ENCODE results near the gene KIF26B. TPM values are rescaled to one million over a fixed set of nuclear protein-coding genes. Genes with fewer than 3 reads are reported as not detected.

KIF26B gene
- polyA plus RNA-seq, 10 donors, result 0.80 to 3.8 (median 1.5) TPM

DNA sequence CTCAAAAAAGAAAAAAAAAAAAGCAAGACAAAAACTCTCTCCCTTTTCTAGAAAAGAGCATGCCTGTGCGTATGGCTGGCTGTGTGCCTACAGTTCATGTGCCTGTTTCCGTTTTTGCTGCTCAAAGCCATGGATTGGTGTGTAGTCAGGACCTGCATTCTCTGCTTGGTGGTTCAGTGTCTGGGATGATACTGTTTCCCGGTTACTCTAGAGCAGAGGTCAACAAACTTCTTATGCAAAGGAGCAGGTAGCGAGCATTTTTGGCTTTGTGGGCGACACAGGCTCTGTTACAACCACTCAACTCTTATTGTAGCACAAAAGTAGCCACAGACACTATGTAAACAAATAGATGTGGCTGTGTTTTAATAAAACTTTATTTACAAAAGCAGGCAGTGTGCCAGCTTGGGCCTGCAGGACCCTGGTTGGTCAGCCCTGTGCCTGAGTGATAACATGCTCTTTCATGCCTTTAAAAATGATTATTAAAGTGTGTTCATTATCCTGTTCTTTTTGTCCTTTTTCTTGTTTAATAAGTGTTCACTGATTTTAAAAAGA, 524.2 kb downstream of the KIF26B start:
- DNase-seq, result no peak

- DNase-seq, result no peak
Measured at GRCh38 chr1:245679821-245680780, 525.3 kb downstream of the KIF26B start.

DNA sequence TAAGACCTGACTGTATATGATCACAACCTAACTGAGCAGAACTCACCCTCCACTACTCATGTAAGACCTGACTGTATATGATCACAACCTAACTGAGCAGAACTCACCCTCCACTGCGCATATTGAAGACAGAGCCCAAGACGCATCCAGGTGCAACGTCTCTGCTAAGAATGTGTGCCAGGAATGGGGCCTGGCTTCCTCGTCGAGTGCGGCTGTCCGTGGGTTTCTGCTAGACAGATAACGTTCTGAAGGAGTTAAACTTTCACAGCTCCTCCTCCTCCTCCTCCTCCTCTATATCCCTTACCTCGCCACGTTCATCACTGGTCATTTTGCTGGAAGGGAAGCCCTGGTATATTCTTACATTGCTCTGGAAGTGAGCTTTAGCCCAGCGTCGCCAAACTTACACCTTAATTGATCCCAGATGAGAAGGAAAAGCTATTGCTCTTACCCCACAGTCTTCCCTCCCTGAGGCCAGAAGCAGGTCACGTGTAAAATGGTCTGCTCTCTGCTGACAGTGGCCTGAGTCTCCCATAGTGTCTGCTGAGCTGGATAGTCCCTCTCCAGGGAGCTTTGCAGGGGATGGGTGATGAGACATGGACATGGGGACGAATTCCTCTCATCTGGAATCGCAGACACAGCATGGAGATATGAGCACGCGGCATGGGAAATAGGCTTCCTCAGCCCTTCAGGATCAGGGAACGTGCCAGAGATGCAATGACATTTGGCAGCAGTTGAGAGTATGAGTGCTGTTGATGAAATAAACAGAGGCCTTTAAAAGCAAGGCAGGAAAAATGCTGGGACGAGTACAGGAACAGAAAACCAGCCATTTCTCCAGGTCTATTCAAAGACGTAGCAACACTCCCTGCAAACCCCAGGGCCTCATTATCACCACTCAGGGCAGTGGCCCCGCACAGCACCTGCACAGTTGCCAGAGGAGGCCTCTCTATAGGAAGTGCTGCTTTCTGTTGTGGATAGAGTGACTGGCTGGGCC, 528.1 kb downstream of the KIF26B start:
- peak in 2 of 3 donors; percentile 72 to 88 for DNase-seq

GRCh38 chr1:245683676-245684075, 528.9 kb downstream of the KIF26B start:
- peak in 1 of 3 donors; percentile 67 for DNase-seq

- DNase-seq, result peak in 2 of 3 donors; percentile 29 to 51
Measured at GRCh38 chr1:245684166-245684565, 529.4 kb downstream of the KIF26B start.

DNA sequence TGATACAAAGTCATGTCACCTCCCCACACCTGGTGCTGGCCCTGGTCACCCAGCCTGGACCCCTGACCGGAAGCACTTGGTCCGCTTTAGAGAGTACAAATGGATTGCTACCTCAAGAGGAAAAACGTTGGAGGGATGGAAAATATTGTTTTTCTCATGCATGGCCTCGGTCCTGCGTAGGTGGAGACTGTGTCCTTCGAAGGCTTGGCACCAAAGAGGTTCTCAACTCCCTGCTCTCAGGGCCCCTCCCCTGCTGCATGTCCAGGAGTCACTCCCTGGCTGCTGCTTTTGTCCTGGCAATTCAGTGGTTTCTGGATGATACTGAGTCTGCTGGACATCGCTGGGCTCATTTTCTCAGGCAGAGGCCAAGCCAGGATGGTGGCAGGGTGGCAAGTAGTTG, 529.8 kb downstream of the KIF26B start:
- DNase-seq, result peak in 2 of 3 donors; percentile 36 to 58

- DNase-seq, result no peak
Measured at GRCh38 chr1:245685111-245685810, 530.5 kb downstream of the KIF26B start.

DNA sequence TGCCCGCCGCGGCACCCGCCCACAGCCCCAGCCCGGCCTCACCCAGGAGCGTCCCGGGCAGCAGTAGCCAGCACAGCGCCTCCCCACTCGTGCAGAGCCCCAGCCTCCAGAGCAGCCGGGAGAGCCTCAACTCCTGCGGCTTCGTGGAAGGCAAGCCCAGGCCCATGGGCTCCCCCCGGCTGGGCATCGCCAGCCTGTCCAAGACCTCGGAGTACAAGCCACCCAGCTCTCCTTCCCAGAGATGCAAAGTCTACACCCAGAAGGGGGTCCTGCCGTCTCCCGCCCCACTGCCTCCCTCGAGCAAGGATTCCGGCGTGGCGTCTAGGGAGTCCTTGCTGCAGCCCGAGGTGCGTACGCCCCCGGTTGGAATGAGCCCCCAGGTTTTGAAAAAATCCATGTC, 531.2 kb downstream of the KIF26B start:
- no peak for DNase-seq

DNA sequence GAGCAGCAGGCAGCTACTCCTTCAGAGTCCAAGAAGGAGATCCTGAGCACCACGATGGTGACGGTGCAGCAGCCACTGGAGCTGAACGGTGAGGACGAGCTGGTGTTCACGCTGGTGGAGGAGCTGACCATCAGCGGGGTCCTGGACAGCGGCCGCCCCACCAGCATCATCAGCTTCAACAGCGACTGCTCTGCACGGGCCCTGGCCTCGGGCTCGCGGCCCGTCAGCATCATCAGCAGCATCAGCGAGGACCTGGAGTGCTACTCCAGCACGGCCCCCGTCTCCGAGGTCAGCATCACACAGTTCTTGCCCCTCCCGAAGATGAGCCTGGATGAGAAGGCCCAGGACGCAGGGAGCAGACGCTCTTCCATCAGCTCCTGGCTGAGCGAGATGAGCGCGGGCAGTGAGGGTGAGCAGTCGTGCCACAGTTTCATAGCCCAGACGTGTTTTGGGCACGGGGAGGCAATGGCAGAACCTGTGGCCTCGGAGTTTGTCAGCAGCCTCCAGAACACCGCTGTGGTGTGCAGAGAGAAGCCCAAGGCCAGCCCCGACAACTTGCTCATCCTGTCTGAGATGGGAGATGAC, 531.8 kb downstream of the KIF26B start:
- no peak for DNase-seq

GRCh38 chr1:245687152-245687635, 532.4 kb downstream of the KIF26B start:
- DNase-seq, result no peak

DNA sequence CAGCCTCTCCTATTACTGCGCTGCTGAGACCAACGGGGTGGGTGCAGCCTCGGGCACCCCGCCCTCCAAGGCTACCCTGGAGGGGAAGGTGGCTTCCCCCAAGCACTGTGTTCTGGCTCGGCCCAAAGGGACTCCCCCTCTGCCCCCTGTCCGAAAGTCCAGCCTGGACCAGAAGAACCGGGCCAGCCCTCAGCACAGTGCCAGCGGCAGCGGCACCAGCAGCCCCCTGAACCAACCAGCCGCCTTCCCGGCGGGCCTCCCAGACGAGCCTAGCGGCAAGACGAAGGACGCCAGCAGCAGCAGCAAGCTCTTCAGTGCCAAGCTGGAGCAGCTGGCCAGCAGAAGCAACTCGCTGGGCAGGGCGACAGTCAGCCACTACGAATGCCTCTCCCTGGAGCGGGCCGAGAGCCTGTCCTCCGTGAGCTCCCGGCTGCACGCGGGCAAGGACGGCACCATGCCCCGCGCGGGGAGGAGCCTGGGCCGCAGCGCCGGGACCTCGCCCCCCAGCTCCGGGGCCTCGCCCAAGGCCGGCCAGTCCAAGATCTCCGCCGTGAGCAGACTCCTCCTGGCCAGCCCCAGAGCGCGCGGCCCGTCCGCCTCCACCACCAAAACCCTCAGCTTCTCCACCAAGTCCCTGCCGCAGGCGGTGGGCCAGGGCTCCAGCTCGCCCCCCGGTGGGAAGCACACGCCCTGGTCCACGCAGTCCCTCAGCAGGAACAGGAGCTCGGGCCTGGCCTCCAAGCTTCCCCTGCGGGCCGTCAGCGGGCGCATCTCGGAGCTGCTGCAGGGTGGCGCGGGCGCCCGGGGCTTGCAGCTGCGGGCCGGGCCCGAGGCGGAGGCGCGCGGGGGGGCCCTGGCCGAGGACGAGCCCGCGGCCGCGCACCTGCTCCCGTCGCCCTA, 533.1 kb downstream of the KIF26B start:
- no peak for DNase-seq

DNA sequence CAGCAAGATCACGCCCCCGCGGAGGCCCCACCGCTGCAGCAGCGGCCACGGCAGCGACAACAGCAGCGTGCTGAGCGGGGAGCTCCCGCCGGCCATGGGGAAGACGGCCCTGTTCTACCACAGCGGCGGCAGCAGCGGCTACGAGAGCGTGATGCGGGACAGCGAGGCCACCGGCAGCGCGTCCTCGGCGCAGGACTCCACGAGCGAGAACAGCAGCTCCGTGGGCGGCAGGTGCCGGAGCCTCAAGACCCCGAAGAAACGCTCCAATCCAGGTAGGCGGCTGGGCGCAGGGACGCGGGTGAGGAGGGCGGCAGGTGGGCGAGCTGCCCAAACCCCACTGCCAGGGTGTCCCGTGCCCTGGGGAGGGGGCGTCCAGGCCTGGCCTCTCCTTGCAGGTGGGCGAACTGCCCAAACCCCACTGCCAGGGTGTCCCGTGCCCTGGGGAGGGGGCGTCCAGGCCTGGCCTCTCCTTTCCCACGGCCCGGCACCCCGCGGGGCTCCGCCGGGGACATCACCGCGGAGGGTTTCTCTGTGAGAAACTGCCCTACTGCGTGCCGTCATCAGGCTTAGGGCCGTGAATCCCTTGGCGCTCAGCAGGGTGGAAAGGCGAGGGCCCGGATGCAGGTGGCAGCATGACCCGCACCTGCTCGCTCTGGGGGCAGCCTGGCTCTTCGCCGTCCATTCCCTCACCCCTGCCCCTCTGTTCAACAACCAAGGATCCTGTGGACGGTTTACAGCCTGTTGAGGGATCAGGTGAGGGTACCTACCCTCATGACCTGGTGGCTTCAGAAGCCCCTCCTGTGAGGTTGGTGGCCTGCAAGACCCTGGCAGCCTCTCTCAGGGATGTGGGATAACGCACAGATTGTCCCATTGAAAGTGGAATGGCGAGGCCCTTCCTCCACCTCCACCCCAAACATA, 534.0 kb downstream of the KIF26B start:
- no peak for DNase-seq

GRCh38 chr1:245690156-245690690, 535.4 kb downstream of the KIF26B start:
- no peak for DNase-seq

- DNase-seq, result no peak
Measured at GRCh38 chr1:245690946-245691541, 536.3 kb downstream of the KIF26B start.

- no peak for DNase-seq
Measured at GRCh38 chr1:245691897-245692296, 537.1 kb downstream of the KIF26B start.

- no peak for DNase-seq
Measured at GRCh38 chr1:245692318-245692717, 537.5 kb downstream of the KIF26B start.

DNA sequence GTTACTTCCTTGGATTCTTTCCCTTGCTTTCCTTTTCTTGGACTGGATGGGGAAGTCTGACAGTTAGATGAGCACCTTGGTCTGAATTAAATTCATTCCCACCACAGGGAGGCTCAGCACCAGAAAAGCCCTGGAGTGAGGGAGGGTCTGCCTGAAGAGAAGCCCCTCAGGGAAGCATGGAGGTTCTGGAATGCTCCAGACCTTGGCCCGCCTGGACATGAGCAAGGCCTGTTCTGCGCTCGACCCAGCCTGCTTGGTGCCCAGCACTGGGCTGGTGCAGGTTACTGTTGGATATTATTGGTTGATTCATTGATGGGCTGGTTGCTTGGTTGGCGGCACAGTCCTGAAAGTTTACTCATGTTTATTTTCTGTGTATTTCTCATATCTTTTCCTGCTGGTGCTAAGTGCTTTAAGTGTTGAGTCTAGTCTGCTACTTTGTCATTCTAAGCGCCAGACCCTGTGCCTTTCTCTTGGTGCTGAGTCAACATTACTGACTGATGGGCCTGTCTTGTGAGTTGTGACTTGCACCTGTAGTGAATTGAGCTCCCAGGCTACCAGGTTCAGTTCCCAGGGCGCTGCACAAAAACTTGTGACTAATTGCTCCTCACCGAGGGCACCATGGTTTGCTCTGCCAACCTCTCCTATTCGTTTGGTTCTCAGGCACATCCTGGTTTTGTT, 538.5 kb downstream of the KIF26B start:
- DNase-seq, result no peak

Data from muscle of back (tissue), 11 donors.